GM21825 (cell line): ENCODE results near the gene KLF8.

Experiments
- ATAC-seq: cut with Tn5 transposase; IDR thresholded peaks from one replicate; pipeline ENCODE4 v1.9.1; 2021; ENCODE audit warnings: mild to moderate bottlenecking, moderate library complexity; ENCODE audit not compliant: unreplicated experiment

Gene KLF8

DNA sequence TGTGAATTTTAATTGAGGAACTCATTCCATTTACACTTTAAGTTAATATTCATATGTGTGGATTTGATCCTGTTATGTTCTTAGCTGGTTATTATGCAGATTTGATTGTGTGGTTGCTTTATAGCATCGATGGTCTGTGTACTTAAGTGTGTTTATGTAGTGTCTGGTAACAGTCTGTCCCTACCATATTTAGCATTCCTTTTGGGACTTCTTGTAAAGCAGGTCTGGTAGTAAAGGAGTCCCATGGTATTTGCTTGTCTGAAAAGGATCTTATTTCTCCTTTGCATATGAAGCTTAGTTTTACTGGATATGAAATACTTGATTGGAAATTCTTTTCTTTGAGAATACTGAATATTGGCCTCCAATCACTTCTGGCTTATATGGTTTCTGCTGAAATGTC lies 76.6 kb downstream of the KLF8 start:
- no peak for ATAC-seq

GRCh38 chrX:56309881-56310280 lies 77.7 kb downstream of the KLF8 start:
- ATAC-seq, result no peak

- no peak for ATAC-seq
Measured at GRCh38 chrX:56310581-56310980, 78.4 kb downstream of the KLF8 start.

DNA sequence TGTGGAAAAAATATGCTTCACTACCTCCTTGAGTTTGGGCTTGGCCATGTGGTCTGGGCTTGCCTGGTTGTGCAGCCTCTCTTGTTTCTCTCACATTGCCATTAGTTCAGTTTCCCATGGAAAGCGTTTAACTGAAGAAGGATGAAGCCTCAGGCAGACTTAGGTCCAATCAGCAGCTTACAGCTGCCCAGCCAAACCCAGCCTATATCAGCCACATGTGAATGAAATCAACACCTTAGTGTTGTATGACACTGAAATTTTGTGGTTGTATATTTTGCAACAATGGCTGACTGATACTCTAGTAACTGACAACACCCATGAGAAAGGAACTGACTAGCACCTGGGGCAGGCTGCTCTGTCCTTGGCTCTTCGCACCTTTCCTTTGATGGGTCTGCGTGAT lies 81.2 kb downstream of the KLF8 start:
- ATAC-seq, result no peak

DNA sequence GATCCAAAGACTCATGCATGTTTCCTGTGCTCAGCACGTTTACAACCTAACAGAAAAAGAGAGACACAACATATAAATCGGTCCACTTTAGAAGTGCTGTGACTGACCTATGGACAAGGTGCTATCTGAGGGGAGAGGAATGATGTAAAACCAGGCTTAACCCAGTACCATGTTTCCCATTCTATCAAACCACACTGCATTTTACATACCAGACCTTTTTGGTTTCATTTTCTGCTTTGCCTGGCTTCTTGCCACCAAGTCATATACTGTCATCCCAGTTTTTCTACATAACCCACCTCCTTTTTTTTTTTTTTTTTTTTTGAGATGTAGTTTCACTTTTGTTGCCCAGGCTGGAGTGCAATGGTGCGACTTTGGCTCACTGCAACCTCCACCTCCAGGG lies 82.2 kb downstream of the KLF8 start:
- ATAC-seq, result no peak

- ATAC-seq, result no peak
Measured at GRCh38 chrX:56318076-56318475, 85.9 kb downstream of the KLF8 start.

DNA sequence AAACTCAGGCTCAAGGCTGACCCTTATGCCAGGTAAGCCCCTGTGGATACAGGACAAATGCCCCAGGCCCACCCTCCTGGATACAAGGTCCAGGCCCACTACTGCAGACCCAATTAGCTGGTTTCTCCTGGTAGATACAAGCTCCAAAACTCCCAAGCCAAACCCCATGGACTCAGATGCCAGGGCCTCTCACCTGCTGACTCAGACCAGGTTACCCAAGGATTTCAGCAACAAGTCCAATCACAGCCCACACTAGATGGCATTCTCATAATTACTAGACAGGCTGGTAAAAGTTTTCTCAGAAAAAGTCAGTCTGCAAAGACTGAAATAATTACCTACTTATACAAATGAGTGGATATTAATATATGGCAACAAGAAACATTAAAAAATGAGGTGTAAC lies 87.0 kb downstream of the KLF8 start:
- ATAC-seq, result no peak
